Measurements from ENCODE around the gene TMEM116. TPM values are rescaled to one million over a fixed set of nuclear protein-coding genes. Genes with fewer than 3 reads are reported as not detected.

TMEM116 gene
- total and polyA plus RNA-seq, 10 of the 15 experiments (the other 5 are each of a cell fraction or from before 2014, with no cell fraction given): 6.0 to 25.7 (median 8.5) TPM

DNA sequence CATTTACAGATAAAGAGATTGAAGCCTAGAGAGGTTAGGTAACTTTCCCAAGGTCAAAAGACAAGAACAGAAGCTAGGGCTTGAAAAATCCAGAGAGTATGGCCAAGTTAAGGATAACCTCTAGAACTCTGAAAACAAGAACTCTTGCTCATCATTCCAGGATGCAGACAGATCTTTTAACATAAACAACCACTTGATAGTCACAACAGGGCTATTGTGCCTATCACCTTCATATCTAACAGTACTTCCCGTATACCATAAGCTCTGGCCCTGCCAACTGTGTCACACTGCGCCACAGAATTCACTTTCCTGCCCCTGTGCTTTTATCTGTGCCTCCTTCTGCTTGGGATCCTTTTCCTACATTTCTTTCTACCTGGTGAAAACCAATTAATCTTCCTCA is 18.5 kb upstream of the TMEM116 start:
- CTCF ChIA-PET: no interaction called here
- Histone ChIP-seq H3K4me3 (no peak overlapping the region), H3K4me1 (ENCODE audit: control insufficient read depth, insufficient read depth, low read length) (no peaks in the 10 kb centered on the region), H3K36me3 (ENCODE audit: control insufficient read depth in 2 of 2, insufficient read depth in 2 of 2, low read length in 1 of 2) (peaks cover 3 to 34% of the 10 kb centered on the region in 2 experiments), H3K27me3 (replicated peaks in 1 of 2; ENCODE audit: control insufficient read depth in 2 of 2, insufficient read depth in 2 of 2, low read length in 1 of 2) (no peaks in the 10 kb centered on the region), H4K20me1 (ENCODE audit: control insufficient read depth, insufficient read depth) (no peaks in the 10 kb centered on the region), H3K4me2 (ENCODE audit: control insufficient read depth, insufficient read depth) (no peak overlapping the region), H3K27ac (ENCODE audit: control insufficient read depth, insufficient read depth) (no peak overlapping the region), H3K9ac (ENCODE audit: control insufficient read depth, insufficient read depth, low read length) (no peak overlapping the region), H2AFZ (ENCODE audit: control insufficient read depth, low read depth, low read length) (no peak overlapping the region), H3K9me3 (replicated peaks; ENCODE audit: control insufficient read depth, insufficient read depth, low read length) (no peaks in the 10 kb centered on the region), H3K79me2 (ENCODE audit: control insufficient read depth, insufficient read depth, low read length) (no peaks in the 10 kb centered on the region)
- DNase-seq (ENCODE audit: low read depth, low spot score) (no peak), FAIRE-seq (no peak), ATAC-seq (no peak)
- intact Hi-C loops (cut with micrococcal nuclease; ENCODE audit: unreplicated experiment) (no loop called here), in situ Hi-C loops (cut with MboI) (no loop called here)
- TF ChIP-seq ZSCAN29 (IDR thresholded peaks at IDR 0.05): no peak
- TF ChIP-seq, protein P1, sequence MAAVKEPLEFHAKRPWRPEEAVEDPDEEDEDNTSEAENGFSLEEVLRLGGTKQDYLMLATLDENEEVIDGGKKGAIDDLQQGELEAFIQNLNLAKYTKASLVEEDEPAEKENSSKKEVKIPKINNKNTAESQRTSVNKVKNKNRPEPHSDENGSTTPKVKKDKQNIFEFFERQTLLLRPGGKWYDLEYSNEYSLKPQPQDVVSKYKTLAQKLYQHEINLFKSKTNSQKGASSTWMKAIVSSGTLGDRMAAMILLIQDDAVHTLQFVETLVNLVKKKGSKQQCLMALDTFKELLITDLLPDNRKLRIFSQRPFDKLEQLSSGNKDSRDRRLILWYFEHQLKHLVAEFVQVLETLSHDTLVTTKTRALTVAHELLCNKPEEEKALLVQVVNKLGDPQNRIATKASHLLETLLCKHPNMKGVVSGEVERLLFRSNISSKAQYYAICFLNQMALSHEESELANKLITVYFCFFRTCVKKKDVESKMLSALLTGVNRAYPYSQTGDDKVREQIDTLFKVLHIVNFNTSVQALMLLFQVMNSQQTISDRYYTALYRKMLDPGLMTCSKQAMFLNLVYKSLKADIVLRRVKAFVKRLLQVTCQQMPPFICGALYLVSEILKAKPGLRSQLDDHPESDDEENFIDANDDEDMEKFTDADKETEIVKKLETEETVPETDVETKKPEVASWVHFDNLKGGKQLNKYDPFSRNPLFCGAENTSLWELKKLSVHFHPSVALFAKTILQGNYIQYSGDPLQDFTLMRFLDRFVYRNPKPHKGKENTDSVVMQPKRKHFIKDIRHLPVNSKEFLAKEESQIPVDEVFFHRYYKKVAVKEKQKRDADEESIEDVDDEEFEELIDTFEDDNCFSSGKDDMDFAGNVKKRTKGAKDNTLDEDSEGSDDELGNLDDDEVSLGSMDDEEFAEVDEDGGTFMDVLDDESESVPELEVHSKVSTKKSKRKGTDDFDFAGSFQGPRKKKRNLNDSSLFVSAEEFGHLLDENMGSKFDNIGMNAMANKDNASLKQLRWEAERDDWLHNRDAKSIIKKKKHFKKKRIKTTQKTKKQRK (IDR thresholded peaks at IDR 0.05; ENCODE audit: low read depth, low read length): no peak
- TF ChIP-seq ATF7 (IDR thresholded peaks at IDR 0.05; ENCODE audit: low read depth): no peak
- TF ChIP-seq MEF2B (IDR thresholded peaks at IDR 0.05; ENCODE audit: partially characterized antibody, poor library complexity, severe bottlenecking): no peak
- no peak for TF ChIP-seq ZNF274 (IDR thresholded peaks at IDR 0.05; ENCODE audit: insufficient read depth, insufficient read length)
- no peak for TF ChIP-seq POU2F2 (IDR thresholded peaks at IDR 0.05; ENCODE audit: borderline replicate concordance, low read depth, low read length)
- no peak for TF ChIP-seq KAT2A (conservative IDR thresholded peaks at IDR 0.05; ENCODE audit: control insufficient read depth, low read depth, low read length)
- TF ChIP-seq, protein P2, sequence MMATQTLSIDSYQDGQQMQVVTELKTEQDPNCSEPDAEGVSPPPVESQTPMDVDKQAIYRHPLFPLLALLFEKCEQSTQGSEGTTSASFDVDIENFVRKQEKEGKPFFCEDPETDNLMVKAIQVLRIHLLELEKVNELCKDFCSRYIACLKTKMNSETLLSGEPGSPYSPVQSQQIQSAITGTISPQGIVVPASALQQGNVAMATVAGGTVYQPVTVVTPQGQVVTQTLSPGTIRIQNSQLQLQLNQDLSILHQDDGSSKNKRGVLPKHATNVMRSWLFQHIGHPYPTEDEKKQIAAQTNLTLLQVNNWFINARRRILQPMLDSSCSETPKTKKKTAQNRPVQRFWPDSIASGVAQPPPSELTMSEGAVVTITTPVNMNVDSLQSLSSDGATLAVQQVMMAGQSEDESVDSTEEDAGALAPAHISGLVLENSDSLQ (IDR thresholded peaks at IDR 0.05): no peak
- TF ChIP-seq, protein P3, sequence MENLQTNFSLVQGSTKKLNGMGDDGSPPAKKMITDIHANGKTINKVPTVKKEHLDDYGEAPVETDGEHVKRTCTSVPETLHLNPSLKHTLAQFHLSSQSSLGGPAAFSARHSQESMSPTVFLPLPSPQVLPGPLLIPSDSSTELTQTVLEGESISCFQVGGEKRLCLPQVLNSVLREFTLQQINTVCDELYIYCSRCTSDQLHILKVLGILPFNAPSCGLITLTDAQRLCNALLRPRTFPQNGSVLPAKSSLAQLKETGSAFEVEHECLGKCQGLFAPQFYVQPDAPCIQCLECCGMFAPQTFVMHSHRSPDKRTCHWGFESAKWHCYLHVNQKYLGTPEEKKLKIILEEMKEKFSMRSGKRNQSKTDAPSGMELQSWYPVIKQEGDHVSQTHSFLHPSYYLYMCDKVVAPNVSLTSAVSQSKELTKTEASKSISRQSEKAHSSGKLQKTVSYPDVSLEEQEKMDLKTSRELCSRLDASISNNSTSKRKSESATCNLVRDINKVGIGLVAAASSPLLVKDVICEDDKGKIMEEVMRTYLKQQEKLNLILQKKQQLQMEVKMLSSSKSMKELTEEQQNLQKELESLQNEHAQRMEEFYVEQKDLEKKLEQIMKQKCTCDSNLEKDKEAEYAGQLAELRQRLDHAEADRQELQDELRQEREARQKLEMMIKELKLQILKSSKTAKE (IDR thresholded peaks at IDR 0.05; ENCODE audit: low read depth, poor library complexity, severe bottlenecking): no peak
- TF ChIP-seq, protein P4, sequence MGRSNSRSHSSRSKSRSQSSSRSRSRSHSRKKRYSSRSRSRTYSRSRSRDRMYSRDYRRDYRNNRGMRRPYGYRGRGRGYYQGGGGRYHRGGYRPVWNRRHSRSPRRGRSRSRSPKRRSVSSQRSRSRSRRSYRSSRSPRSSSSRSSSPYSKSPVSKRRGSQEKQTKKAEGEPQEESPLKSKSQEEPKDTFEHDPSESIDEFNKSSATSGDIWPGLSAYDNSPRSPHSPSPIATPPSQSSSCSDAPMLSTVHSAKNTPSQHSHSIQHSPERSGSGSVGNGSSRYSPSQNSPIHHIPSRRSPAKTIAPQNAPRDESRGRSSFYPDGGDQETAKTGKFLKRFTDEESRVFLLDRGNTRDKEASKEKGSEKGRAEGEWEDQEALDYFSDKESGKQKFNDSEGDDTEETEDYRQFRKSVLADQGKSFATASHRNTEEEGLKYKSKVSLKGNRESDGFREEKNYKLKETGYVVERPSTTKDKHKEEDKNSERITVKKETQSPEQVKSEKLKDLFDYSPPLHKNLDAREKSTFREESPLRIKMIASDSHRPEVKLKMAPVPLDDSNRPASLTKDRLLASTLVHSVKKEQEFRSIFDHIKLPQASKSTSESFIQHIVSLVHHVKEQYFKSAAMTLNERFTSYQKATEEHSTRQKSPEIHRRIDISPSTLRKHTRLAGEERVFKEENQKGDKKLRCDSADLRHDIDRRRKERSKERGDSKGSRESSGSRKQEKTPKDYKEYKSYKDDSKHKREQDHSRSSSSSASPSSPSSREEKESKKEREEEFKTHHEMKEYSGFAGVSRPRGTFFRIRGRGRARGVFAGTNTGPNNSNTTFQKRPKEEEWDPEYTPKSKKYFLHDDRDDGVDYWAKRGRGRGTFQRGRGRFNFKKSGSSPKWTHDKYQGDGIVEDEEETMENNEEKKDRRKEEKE (IDR thresholded peaks at IDR 0.05): no peak
- TF ChIP-seq PAX8 (IDR thresholded peaks at IDR 0.05): no peak
- no peak for TF ChIP-seq SPI1 (IDR thresholded peaks at IDR 0.05; ENCODE audit: borderline replicate concordance, insufficient read depth, low read depth, low read length)
- TF ChIP-seq RBBP5 (conservative IDR thresholded peaks at IDR 0.05): no peak
- TF ChIP-seq LARP7 (IDR thresholded peaks at IDR 0.05): no peak
- no peak for TF ChIP-seq SREBF1 (IDR thresholded peaks at IDR 0.05; ENCODE audit: low read length)
- no peak for TF ChIP-seq SIX5 (IDR thresholded peaks at IDR 0.05; ENCODE audit: low read depth, low read length, severe bottlenecking)
- no peak for TF ChIP-seq RAD51 (IDR thresholded peaks at IDR 0.05)
- POLR2A ChIA-PET: interaction anchor here (0.8 kb wide), 1 partner anchor 45 kb away, joined by 4 read pairs; no protein-coding TSS in a partner anchor
- RAD21 ChIA-PET (ENCODE audit: unreplicated experiment): interaction anchor here (1.0 kb wide), 1 partner anchor 11 kb away, joined by 3 read pairs; no protein-coding TSS in a partner anchor
- WGBS (ENCODE audit: insufficient coverage, insufficient replicate concordance, low lambda C conversion rate, missing lambda C conversion rate): 100% methylated on average over 2 of the region's 2 CpGs
- no TSS peak for BruUV-seq (replicated peaks)
- SMC1A ChIA-PET (ENCODE audit: uncharacterized antibody, unreplicated experiment): interaction anchor here (1.5 kb wide), 1 partner anchor 18 kb away, joined by 3 read pairs; no protein-coding TSS in a partner anchor

All from GM12878 (cell line).